HL-60 (cell line): Measurements from ENCODE around the gene MTG2.

Experiments used
- DNase-seq, 2 experiments: peaks; one replicate each; pipeline ENCODE4 v3.0.0-alpha.2; 2010 to 2020; ENCODE audit warnings: low read depth in 1 of 2, low spot score in 1 of 2
- H3K27ac ChIP-seq: fragments of 250-450 bp; sonication (Bioruptor Pico); replicated peaks from 2 replicates; pipeline ENCODE4 v1.5.1; 2020; ENCODE audit warnings: mild to moderate bottlenecking, moderate library complexity
- H3K27me3 ChIP-seq: fragments of 250-450 bp; sonication (Bioruptor Pico); 2 replicates; pipeline ENCODE4 v1.5.1; 2021; ENCODE audit warnings: mild to moderate bottlenecking, moderate library complexity; ENCODE audit not compliant: insufficient read depth, poor library complexity, severe bottlenecking
- H3K4me3 ChIP-seq: replicated peaks from 2 replicates; pipeline ENCODE4 v1.5.1; 2011; ENCODE audit warnings: mild to moderate bottlenecking, control low read depth, low read length; ENCODE audit not compliant: insufficient read depth
- GABPA ChIP-seq: IDR thresholded peaks from 2 replicates; pipeline ENCODE4 v1.6.1; 2012; ENCODE audit warnings: low read depth
- POLR2AphosphoS5 ChIP-seq: IDR thresholded peaks from 2 replicates; pipeline ENCODE4 v1.6.1; 2012; ENCODE audit warnings: low read depth
- REST ChIP-seq: IDR thresholded peaks from 2 replicates; pipeline ENCODE4 v1.6.1; 2012; ENCODE audit warnings: low read depth; ENCODE audit not compliant: insufficient replicate concordance
- SPI1 ChIP-seq: IDR thresholded peaks from 2 replicates; pipeline ENCODE4 v1.6.1; 2012; ENCODE audit warnings: low read depth, mild to moderate bottlenecking, borderline replicate concordance
- TF ChIP-seq, protein P1 (sequence below): IDR thresholded peaks from one replicate; pipeline ENCODE4 v1.5.1; 2011; ENCODE audit warnings: low read length, control low read depth, inconsistent platforms; ENCODE audit not compliant: insufficient read depth

MTG2 gene

DNA sequence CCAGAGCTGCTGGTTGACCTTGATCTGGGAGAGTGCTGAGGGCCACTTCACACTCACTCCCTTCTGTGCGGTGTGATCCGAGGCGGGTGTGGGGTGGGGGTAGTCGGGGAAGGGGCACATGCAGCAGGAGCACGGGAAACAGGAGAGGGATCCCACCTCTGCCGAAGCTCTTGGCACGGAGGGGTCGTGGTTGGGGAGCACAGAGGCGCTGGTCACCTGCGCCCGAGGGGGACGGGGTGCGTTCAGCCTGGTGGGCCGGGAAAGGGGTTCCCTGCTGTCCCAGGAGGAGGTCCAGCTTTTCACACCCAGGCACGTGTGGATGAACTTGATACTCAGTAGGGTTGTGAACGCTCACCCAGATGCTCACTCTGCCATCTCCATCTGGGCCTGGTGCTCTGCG, 22.0 kb upstream of the MTG2 start:
- Histone ChIP-seq H3K27ac (no peak overlapping the region), H3K27me3 (no peaks in the 10 kb centered on the region), H3K4me3 (no peak overlapping the region)
- TF ChIP-seq POLR2AphosphoS5 (no peak), SPI1 (no peak), GABPA (no peak), REST (no peak)
- TF ChIP-seq, protein P1, sequence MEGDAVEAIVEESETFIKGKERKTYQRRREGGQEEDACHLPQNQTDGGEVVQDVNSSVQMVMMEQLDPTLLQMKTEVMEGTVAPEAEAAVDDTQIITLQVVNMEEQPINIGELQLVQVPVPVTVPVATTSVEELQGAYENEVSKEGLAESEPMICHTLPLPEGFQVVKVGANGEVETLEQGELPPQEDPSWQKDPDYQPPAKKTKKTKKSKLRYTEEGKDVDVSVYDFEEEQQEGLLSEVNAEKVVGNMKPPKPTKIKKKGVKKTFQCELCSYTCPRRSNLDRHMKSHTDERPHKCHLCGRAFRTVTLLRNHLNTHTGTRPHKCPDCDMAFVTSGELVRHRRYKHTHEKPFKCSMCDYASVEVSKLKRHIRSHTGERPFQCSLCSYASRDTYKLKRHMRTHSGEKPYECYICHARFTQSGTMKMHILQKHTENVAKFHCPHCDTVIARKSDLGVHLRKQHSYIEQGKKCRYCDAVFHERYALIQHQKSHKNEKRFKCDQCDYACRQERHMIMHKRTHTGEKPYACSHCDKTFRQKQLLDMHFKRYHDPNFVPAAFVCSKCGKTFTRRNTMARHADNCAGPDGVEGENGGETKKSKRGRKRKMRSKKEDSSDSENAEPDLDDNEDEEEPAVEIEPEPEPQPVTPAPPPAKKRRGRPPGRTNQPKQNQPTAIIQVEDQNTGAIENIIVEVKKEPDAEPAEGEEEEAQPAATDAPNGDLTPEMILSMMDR = no peak
- no peak for DNase-seq

GRCh38 chr20:62161347-62161746, 21.5 kb upstream of the MTG2 start:
- no peak for TF ChIP-seq POLR2AphosphoS5
- DNase-seq = no peak
- Histone ChIP-seq H3K27ac (no peak overlapping the region), H3K27me3 (no peaks in the 10 kb centered on the region), H3K4me3 (no peak overlapping the region)

DNA sequence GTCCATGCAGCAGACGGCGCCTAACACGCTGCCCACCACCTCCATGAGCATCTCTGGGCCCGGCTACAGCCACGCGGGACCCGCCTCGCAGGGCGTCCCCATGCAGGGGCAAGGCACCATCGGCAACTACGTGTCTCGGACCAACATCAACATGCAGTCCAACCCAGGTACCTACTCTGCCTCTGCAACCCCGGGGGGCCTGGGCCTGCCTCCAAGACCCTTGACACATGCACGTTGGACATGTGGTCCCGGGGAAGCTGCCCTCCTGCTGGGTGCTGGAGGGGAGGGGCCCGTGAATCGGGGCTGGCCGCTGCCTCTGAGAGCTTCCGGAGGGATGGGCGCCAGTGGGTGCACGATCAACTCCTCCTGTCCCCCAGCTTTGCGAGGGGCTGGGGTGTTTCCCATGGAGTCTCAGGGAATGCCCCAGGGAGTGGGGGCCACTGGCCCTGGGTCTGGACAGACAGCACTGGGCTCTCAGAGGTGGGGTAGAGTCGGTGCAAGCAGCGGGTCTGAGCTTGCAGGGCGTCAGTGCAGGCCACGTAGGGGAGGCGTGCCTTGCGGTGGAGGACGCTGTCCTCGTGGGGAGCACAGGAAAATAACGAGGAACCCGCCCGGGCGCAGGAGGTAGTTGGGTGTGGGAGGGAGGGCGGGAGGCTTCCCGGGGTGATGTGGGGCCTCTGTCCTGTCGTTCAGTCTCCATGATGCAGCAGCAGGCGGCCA, 19.9 kb upstream of the MTG2 start:
- TF ChIP-seq POLR2AphosphoS5 (no peak), GABPA (no peak), REST (no peak), SPI1 (no peak)
- TF ChIP-seq, protein P1 = no peak
- no peak overlapping the region for H3K27ac ChIP-seq
- no peaks in the 10 kb centered on the region for H3K27me3 ChIP-seq
- no peak overlapping the region for H3K4me3 ChIP-seq
- no peak for DNase-seq

- DNase-seq = no peak
- Histone ChIP-seq H3K27ac (no peak overlapping the region), H3K4me3 (no peak overlapping the region), H3K27me3 (no peaks in the 10 kb centered on the region)
- TF ChIP-seq GABPA = no peak
- TF ChIP-seq, protein P1 = no peak
- TF ChIP-seq REST = no peak
- no peak for TF ChIP-seq SPI1
- no peak for TF ChIP-seq POLR2AphosphoS5
Measured at GRCh38 chr20:62163485-62163865, 19.4 kb upstream of the MTG2 start.
